Ovary (tissue), 3 donors: ENCODE measurements around the gene PLXNA4.

Source experiments
- CTCF ChIP-seq, 3 donors: fragments of 450-650 bp in 2 of 3; fragments of 200-600 bp in 1 of 3; IDR thresholded peaks; one replicate each; pipeline versions ENCODE4 v1.5.1 to v1.8.0; 2016 to 2022; ENCODE audit warnings: antibody characterized with exemption in 3 of 3, mild to moderate bottlenecking in 1 of 3
- POLR2A ChIP-seq: fragments of 450-650 bp; IDR thresholded peaks from one replicate; pipeline ENCODE4 v1.6.1; 2017; ENCODE audit warnings: antibody characterized with exemption, mild to moderate bottlenecking, moderate library complexity
- donor health status: DM: no; HTN: no; CAD: no.

GRCh38 chr7:132098327-132098726 lies 477.9 kb downstream of the PLXNA4 start:
- no peak for TF ChIP-seq POLR2A
- no peak for TF ChIP-seq CTCF (IDR thresholded peaks at IDR 0.05)
